Keratinocyte (primary cell): ENCODE measurements around the gene THEM4. TPM values are rescaled to one million over a fixed set of nuclear protein-coding genes. Genes with fewer than 3 reads are reported as not detected.
"Not testable (repeated sequence)": the region's sequence is repeated elsewhere in the genome, so short reads cannot be mapped to it uniquely, and the experiment has no call there.

Experiments
- DNase-seq: peaks from one replicate; pipeline ENCODE4 v3.0.0-alpha.2; 2011; ENCODE audit warnings: low read depth, missing footprints, low spot score
- FAIRE-seq: peaks from 2 replicates; lab custom pipeline; 2011; peaks lifted over from hg19 to GRCh38; lab: Jason Lieb, UNC
- H2AFZ ChIP-seq: 2 replicates; pipeline ENCODE4 v1.6.0; 2012; ENCODE audit warnings: low read length, control low read depth, inconsistent platforms; ENCODE audit not compliant: control insufficient read depth
- H3K27ac ChIP-seq: 2 replicates; pipeline ENCODE4 v1.5.1; 2011; ENCODE audit warnings: low read length; ENCODE audit not compliant: control insufficient read depth, insufficient read depth
- H3K27me3 ChIP-seq: 3 replicates; pipeline ENCODE4 v1.6.0; 2011; ENCODE audit warnings: low read length; ENCODE audit not compliant: control insufficient read depth, insufficient read depth; ENCODE audit errors: extremely low read depth
- H3K36me3 ChIP-seq, 2 experiments: 2 replicates in 1 of 2; 3 replicates in 1 of 2; pipeline ENCODE4 v1.5.1; 2011; ENCODE audit warnings: low read length in 2 of 2, mild to moderate bottlenecking in 1 of 2; ENCODE audit not compliant: control insufficient read depth in 2 of 2, insufficient read depth in 2 of 2; ENCODE audit errors: extremely low read depth in 1 of 2
- H3K4me1 ChIP-seq: 3 replicates; pipeline ENCODE4 v1.5.1; 2011; ENCODE audit warnings: low read length; ENCODE audit not compliant: control insufficient read depth, insufficient read depth; ENCODE audit errors: extremely low read depth
- H3K4me2 ChIP-seq: 3 replicates; pipeline ENCODE4 v1.6.0; 2011; ENCODE audit warnings: low read depth, low read length; ENCODE audit not compliant: control insufficient read depth, insufficient read depth; ENCODE audit errors: extremely low read depth
- H3K4me3 ChIP-seq, 3 experiments: fragments of 200-600 bp in 1 of 3; sonication (generic) in 1 of 3; 2 replicates in 2 of 3; 3 replicates in 1 of 3; pipeline ENCODE4 v1.5.1; 2011 to 2016; ENCODE audit warnings: low read length in 3 of 3, mild to moderate bottlenecking in 3 of 3, control low read depth in 2 of 3, inconsistent platforms in 1 of 3, low read depth in 1 of 3, mixed read lengths in 1 of 3, mixed run types in 1 of 3, moderate library complexity in 1 of 3; ENCODE audit not compliant: control insufficient read depth in 2 of 3, insufficient read depth in 2 of 3; ENCODE audit errors: extremely low read depth in 1 of 3
- H3K79me2 ChIP-seq: 2 replicates; pipeline ENCODE4 v1.6.0; 2012; ENCODE audit warnings: low read length; ENCODE audit not compliant: control insufficient read depth, insufficient read depth
- H3K9ac ChIP-seq: 3 replicates; pipeline ENCODE4 v1.6.0; 2011; ENCODE audit warnings: low read length; ENCODE audit not compliant: control insufficient read depth, insufficient read depth; ENCODE audit errors: extremely low read depth
- H3K9me1 ChIP-seq: 3 replicates; pipeline ENCODE4 v1.6.0; 2011; ENCODE audit warnings: low read length; ENCODE audit not compliant: control insufficient read depth, insufficient read depth; ENCODE audit errors: extremely low read depth
- H3K9me3 ChIP-seq: 2 replicates; pipeline ENCODE4 v1.5.1; 2012; ENCODE audit warnings: low read depth, low read length; ENCODE audit not compliant: control insufficient read depth
- H4K20me1 ChIP-seq: 3 replicates; pipeline ENCODE4 v1.6.0; 2011; ENCODE audit warnings: low read length; ENCODE audit not compliant: control insufficient read depth, insufficient read depth; ENCODE audit errors: extremely low read depth
- CTCF ChIP-seq, 3 experiments: IDR thresholded peaks in 1 of 3; conservative IDR thresholded peaks in 1 of 3; optimal IDR thresholded peaks in 1 of 3; 2 replicates in 2 of 3; 3 replicates in 1 of 3; pipeline versions ENCODE3 to v1.5.1; 2011; ENCODE audit warnings: low read length in 3 of 3, mild to moderate bottlenecking in 3 of 3, moderate library complexity in 2 of 3, control low read depth in 1 of 3, inconsistent platforms in 1 of 3; ENCODE audit not compliant: insufficient read depth in 2 of 3; ENCODE audit errors: extremely low read depth in 1 of 3
- EZH2 ChIP-seq: IDR thresholded peaks from one replicate; pipeline ENCODE4 v1.6.1; 2012; ENCODE audit warnings: inconsistent platforms, mild to moderate bottlenecking, low read length, moderate library complexity
- dilution Hi-C: fragments of 300-500 bp; cut with MboI; formaldehyde crosslinking; loops from one replicate; pipeline ENCODE4 v1.7.0; 2020; ENCODE audit warnings: low sequenced_read_pairs; ENCODE audit not compliant: extremely low pct_ligation_motif_present
- polyA plus RNA-seq, 5 experiments: library from polyadenylated mRNA; depleted of rRNA in 3 of 5; stranded (reverse) in 3 of 5; stranded (forward) in 1 of 5; unstranded in 1 of 5; fragments of >200 nt; gene quantifications; 1 replicate in 1 of 5; 2 replicates in 3 of 5; 3 replicates in 1 of 5; pipeline versions ENCODE4 v1.2.1 to v1.2.3, GENCODE V29; 2011 to 2012; ENCODE audit warnings: missing spikeins in 2 of 5, low read depth in 1 of 5, low replicate concordance in 1 of 5

THEM4 gene
- polyA plus RNA-seq, 1 donor (not counting 4 experiments of a cell fraction or from before 2014, with no cell fraction given): 23.3 TPM

- FAIRE-seq: not testable (repeated sequence)
Observed at GRCh38 chr1:151883898-151884297, 25.4 kb downstream of the THEM4 start.

GRCh38 chr1:151882918-151883317, 26.4 kb downstream of the THEM4 start:
- peaks cover 24% of the 10 kb centered on the region for H3K4me1 ChIP-seq
- H3K36me3 ChIP-seq, H3K4me2 ChIP-seq, H3K9me1 ChIP-seq, H3K79me2 ChIP-seq, H3K9me3 ChIP-seq, dilution Hi-C loops, H3K27ac ChIP-seq, H3K4me3 ChIP-seq, DNase-seq, FAIRE-seq, H3K27me3 ChIP-seq, H4K20me1 ChIP-seq, H2AFZ ChIP-seq, H3K9ac ChIP-seq: not testable (repeated sequence)

More at GRCh38 chr1:151883898-151884297, 25.4 kb downstream of the THEM4 start:
- H3K4me3 ChIP-seq, H3K79me2 ChIP-seq, H3K9ac ChIP-seq, H3K27me3 ChIP-seq, H2AFZ ChIP-seq, H3K4me2 ChIP-seq, H3K9me3 ChIP-seq, H3K27ac ChIP-seq, dilution Hi-C loops, H3K9me1 ChIP-seq, H4K20me1 ChIP-seq, H3K36me3 ChIP-seq, DNase-seq: not testable (repeated sequence)
- peaks cover 29% of the 10 kb centered on the region for H3K4me1 ChIP-seq

GRCh38 chr1:151882466-151882865, 26.8 kb downstream of the THEM4 start:
- Histone ChIP-seq H2AFZ (no peak overlapping the region), H3K9me3 (no peaks in the 10 kb centered on the region), H3K4me2 (no peak overlapping the region), H3K4me3 (no peak overlapping the region), H3K9ac (no peak overlapping the region), H3K4me1 (peaks cover 20% of the 10 kb centered on the region), H3K27me3 (no peaks in the 10 kb centered on the region), H3K27ac (no peak overlapping the region), H4K20me1 (no peaks in the 10 kb centered on the region), H3K36me3 (no peaks in the 10 kb centered on the region), H3K79me2 (no peaks in the 10 kb centered on the region), H3K9me1 (no peaks in the 10 kb centered on the region)
- dilution Hi-C loops: no loop called here
- FAIRE-seq: no peak
- no peak for TF ChIP-seq CTCF (optimal IDR thresholded peaks at IDR 0.05 in 1 of 3, IDR thresholded peaks at IDR 0.05 in 1 of 3, conservative IDR thresholded peaks at IDR 0.05 in 1 of 3; ENCODE audit: extremely low read depth in 1 of 3, insufficient read depth in 2 of 3, low read length in 3 of 3)
- TF ChIP-seq EZH2: no peak
- DNase-seq: no peak
